Measurements from ENCODE around the gene CES4A.
A peak's percentile ranks its signal among the peaks of the same experiment; 100 is the strongest.

DNA sequence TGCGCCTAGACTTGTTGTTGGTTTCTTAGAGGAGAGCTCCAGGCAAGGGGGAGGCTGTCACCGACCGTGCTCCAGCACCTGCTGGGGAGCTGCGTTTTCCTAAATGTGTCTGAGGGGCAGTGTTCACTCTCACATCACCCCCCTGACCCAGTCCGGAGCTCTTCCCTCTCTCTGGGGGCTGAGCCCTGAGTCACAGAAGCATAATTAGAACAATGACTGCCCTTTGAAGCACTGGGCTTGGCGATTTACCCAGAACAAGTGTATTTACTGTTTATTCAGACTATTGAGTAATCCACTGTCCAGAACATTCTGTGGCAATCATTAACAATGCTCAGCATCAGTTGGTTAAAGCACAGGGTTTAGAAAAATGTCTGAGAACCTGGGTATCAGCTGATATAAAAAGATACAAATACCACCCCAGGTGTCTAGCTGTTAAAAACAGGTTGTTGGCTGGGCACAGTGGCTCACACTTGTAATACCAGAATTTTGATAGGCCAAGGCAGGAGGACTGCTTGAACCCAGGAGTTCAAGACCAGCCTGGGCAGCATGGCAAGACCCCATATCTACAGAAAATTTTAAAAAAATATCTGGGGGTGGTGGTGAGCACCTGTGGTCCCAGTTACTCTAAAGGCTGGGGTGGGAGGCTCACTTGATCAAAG is 8.1 kb downstream of the CES4A start:
- TF ChIP-seq FOXJ3 (CRISPR knock-in tag; IDR thresholded peaks at IDR 0.05; ENCODE audit: borderline replicate concordance): no peak
- peak; percentile 61; the same call in 1 of the 2 replicates for TF ChIP-seq GABPB1 (CRISPR knock-in tag; IDR thresholded peaks at IDR 0.05)
- TF ChIP-seq, protein P1, sequence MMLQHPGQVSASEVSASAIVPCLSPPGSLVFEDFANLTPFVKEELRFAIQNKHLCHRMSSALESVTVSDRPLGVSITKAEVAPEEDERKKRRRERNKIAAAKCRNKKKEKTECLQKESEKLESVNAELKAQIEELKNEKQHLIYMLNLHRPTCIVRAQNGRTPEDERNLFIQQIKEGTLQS (CRISPR knock-in tag; conservative IDR thresholded peaks at IDR 0.05): no peak
- TF ChIP-seq ZBTB21 (CRISPR knock-in tag; IDR thresholded peaks at IDR 0.05; ENCODE audit: borderline replicate concordance): no peak
- TF ChIP-seq NFE2L1 (CRISPR knock-in tag; IDR thresholded peaks at IDR 0.05): no peak
- no peak for TF ChIP-seq E2F4 (CRISPR knock-in tag; IDR thresholded peaks at IDR 0.05; ENCODE audit: borderline replicate concordance, low read depth)

All from WTC11 (cell line).